ENCODE measurements around the gene ADORA1.

The ADORA1 gene

DNA sequence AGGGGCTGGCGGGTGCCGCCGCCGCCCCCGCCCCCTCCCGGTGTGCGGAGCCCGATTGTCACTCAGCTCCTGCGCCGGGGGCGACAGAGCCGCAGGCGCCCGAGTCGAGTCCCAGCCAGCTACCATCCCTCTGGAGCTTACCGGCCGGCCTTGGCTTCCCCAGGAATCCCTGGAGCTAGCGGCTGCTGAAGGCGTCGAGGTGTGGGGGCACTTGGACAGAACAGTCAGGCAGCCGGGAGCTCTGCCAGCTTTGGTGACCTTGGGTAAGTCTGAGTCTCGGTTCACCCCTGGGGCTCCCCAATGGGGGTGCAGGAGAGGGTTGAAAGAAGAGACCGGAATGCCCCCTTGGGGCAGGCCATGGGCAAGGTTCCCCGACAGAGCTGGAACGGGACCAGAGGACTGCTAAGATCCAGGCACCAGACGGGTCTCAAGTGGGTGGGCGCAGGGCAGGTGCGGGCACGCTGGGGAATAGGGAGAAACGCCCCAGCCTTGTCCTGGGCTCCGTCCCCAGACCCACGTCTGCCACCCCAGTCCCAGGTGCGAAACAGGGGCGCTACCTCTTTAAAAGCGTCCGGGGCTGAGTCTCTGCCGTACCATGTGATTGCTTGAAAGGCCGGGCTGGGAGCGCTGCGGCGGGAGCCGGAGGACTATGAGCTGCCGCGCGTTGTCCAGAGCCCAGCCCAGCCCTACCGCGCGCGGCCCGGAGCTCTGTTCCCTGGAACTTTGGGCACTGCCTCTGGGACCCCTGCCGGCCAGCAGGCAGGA lies at the start of gene ADORA1:
TSS of gene ADORA1 (plus strand) at position 61 of the 765 bp plus-strand sequence. CDS start 1,116 bp downstream, outside the sequence.
- FAIRE-seq: no peak

DNA sequence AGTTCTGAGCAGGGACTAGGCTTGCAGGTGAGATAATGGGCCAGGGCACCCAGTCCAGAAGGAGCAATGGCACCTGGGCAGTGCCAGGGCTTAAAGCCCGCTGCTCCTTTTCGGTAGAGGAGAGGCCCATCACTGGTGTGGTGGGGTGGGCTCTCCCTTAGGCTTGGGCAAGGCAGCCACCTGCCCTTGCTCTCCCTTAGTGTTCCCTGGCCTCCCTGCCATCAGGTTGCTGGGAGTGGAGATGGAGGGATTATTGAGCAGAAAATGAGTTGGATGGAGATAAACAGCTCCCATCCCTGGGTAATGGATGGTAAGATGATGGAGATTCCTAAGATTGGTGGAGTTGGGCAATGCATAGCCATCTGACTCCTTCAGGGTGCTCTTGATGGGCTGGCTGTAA lies 49.6 kb upstream of the ADORA1 start:
- no peak for FAIRE-seq

DNA sequence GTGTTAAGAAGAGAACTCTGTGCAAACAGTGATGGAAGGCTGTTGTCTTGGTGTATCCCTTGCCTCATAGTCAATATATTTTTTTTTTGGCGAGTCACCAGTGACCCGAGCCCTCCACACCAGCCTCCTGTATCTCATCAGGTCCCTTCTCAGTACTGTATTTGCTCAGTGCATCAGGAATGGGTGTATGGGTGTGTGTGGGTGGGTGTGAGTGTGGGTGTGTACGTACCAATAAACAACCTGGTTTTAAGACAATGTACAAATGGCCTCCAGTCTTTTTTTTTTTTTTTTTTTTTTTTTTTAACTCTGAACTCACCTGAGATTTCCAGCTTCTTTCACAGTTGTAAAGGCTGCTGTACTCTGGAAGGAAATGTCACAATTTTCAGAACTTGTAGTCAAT lies 49.0 kb upstream of the ADORA1 start:
- FAIRE-seq: no peak

- FAIRE-seq: no peak
Measured at GRCh38 chr1:203080456-203080855, 47.1 kb upstream of the ADORA1 start.

DNA sequence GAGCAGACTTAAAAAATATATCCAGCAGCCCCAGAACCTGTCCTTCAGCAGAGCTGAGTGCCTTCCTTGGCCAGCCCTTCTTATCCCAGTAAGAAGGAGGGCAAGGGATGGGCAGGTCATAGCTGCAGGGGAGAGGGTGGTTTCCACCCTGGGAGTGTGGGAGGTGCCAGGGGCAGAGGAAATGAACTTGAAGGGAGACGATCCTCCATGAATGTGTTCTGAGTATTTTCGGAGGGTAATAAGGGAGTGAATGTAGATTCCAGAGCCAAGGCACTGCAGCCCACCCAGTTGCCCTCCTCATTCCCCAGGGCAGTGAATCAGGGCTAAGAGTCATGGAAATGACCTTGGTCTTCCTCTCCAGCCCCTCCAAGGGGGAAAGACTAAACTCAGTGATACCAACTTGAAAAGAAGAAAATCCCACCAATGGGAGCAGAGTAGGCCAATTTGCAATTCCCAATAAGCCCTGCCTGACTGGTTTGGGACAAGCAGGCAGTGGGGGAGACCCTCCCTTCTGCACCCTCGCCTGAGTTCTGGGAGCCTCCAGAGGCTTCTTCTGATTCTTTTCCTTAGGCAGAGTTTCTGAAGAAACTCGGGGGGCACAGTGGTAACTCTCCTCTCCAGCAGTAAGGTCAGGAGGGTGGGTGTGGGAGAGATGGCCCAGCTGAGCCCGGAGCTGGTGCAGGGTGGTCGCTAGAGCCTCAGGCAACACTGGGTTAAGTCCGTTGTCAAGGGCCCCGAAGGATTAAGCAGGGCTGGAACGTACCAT lies 45.9 kb upstream of the ADORA1 start:
- FAIRE-seq: no peak

GRCh38 chr1:203082231-203082505 lies 45.4 kb upstream of the ADORA1 start:
- FAIRE-seq: no peak

DNA sequence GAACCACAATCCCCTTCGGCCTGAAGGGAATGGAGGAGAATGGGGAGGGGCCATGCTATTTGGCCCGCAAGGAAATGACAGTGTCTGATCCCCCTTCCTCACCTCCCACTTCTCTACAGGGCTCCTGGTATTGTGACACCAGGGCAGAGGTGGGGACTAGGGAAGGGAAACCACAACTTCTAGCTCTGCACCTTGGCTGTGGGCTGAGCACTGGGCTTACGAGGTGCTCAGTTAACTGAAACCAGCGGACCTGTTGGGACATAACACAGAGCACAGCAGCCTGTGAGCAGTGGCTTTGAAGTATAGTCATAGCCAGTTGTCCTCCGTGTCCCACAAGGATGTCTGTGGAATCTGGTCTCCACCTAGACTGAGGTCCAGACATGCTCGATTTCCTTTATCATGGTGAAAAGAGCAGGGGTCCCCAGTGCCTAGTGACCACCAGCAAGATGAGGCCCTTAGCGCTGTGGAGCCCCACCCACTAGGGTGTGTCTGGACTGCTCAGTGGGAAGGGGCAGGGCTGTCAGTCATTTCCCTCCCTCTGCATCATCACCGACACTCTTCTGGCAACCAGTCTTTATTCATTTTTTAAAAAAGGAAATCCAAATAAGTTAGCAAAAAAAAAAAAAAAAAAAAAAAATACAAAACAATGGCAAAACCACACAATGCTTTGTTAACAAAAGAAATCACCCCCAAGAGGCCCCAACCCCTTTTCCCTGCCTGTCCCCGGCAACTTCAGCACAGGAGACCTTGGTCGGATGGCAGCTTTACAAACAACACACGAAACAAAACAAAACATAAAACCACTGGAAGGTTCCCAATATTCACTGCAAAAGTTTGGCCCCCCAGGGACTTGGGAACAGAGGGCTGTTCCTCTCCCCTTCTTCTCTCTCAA lies 44.7 kb upstream of the ADORA1 start:
- no peak for FAIRE-seq

DNA sequence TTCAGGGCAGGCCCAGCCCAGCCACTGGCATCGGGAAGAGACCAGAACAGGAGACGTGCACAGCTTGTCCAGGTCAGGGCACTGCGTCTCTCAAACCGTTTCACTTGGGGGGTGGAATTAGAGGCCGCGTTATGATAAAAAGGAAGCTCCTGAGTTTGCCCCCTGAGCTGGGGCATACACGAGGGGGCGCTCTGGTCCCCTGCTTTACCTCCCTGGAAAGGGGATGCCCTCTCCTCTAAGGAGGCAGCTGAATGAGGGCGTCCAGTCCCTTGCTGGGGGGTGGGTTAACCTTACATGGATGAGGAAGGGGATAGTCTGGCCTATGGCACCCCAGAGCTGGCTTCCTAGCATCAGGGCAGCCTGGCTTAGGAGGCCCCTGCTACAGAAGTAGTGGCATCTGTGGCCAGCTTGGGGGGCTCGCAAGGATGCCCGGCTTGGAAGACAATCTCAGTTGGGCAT lies 44.0 kb upstream of the ADORA1 start:
- FAIRE-seq: no peak

DNA sequence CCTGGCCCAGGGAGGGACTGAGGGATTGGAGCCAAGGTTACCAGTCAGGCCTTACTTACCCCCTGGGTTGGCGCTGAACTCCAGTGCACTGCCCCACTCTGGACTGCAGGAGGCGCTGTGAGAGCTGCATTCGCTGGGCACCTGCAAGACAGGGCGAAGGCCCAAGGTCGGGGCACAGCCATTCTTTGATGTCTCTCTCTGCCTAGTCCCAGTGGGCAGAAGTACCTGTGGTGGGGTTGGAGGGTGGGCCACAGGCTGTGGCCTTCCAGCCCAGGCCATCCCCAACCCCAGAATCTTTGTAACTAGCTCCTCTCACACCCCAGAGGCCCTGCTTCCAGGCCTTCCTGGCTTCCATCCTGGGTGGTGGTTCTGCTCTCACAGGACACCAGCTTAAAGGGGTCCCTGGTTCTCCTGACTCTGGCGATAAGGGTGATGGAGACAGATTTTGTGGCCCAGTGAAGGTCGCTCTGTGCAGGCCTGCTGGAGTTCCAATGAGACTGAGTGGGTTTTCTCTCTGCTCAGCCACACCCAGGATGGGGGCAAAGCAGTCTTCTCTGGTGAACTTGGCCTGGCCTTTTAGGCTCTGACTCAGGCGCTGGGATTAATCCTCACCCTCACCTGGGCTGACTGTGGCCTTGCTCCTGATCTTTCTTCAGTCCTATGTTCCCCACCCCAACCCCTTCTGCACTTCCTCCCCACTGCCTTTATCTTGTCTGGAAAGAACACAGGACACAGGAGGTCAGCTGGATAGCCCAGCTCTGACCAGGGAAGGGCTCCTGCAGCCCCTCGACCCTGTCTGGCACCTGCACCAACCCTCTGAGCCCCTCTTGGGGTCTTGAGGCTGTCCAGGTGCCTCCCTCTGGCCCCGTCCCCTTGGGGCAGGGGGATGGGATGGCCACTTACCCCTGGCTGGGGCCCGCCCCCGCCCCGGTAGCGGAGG lies 42.7 kb upstream of the ADORA1 start:
- FAIRE-seq: no peak

GRCh38 chr1:203085528-203086406 lies 41.8 kb upstream of the ADORA1 start, which contains the start of gene MYOG:
TSS of gene MYOG (minus strand) at chr1:203086012. CDS start at chr1:203085961, 51 bp downstream.
- FAIRE-seq: no peak

GRCh38 chr1:203086992-203087763 lies 40.3 kb upstream of the ADORA1 start:
- FAIRE-seq: no peak

- FAIRE-seq: no peak
Measured at GRCh38 chr1:203088441-203088840, 39.1 kb upstream of the ADORA1 start.

- no peak for FAIRE-seq
Measured at GRCh38 chr1:203089001-203089650, 38.4 kb upstream of the ADORA1 start.

DNA sequence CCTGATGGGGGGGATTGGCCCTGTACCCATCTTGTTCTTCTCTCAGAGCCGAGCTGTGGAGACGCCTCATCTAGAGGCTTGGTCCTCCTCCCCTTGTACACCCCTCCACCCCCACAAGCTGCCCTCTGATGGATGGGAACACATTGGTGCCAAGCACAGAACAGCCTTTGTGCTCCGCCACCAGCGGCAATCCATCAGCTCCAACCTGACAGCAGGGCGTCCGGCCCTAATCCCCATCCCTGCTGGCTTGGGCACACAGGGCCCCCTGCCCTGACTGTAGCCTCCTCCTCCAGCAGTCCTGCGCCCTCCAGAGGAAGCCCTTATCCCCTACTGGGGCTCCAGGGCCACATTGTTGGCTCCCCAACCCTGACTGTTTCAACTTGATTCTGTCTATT lies 37.9 kb upstream of the ADORA1 start:
- FAIRE-seq: no peak

- FAIRE-seq: no peak
Measured at GRCh38 chr1:203090421-203091198, 36.9 kb upstream of the ADORA1 start.

- no peak for FAIRE-seq
Measured at GRCh38 chr1:203091199-203091477, 36.4 kb upstream of the ADORA1 start.

GRCh38 chr1:203091761-203092330 lies 35.7 kb upstream of the ADORA1 start:
- no peak for FAIRE-seq

- FAIRE-seq: no peak
Measured at GRCh38 chr1:203093754-203094410, 33.6 kb upstream of the ADORA1 start.

Data from G401.6 (cell line).